ENCODE results near the gene NLRP9.

NLRP9 gene

DNA sequence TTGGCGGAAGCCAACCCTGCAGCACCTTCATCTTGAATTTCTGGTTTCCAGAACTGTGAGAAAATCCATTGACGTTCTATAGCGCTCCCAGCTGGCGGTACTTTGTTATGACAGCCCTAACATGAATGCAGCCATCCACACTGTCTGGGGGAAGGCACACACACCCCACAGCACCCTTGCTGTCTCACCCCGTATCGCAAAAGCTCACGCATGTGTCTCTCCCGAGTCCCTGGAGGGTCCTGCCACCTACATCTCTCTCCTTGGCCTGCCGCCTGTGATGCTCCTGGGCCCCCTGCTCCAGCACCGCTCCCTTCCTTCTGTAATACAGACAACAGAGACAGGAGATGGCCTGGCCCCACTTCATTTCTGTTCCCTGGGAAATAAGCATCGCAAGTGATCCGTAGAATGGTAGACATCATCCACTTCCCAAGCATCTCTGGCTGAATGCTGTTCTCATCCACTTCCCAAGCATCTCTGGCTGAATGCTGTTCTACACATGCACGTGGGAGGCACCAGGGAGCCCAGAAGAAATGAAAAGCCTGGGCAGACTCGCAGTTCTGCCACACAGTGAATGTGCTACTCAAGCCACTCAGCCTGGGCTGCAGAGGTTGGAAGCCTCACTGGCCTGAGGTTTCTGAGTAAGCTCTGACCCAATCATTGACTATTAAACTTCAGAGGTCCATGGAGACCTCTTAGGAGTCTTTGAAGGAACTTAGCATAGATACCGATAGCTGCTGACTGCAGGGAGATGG, 33.5 kb downstream of the NLRP9 start:
- Histone ChIP-seq H3K9me3 (ENCODE audit: insufficient read depth, low read length) (no peaks in the 10 kb centered on the region), H3K79me2 (ENCODE audit: insufficient read depth, low read length) (no peaks in the 10 kb centered on the region), H3K9me2 (replicated peaks; ENCODE audit: insufficient read depth, low read length) (no peaks in the 10 kb centered on the region), H2AFZ (ENCODE audit: low read depth, low read length, severe bottlenecking) (no peak overlapping the region), H3K27ac (ENCODE audit: low read depth, low read length) (no peak overlapping the region), H3K27me3 (ENCODE audit: low read length) (no peaks in the 10 kb centered on the region), H3K9ac (ENCODE audit: low read length) (no peak overlapping the region), H3K36me3 (ENCODE audit: low read length) (no peaks in the 10 kb centered on the region), H3K4me2 (ENCODE audit: low read depth, low read length, poor library complexity, severe bottlenecking) (no peak overlapping the region), H3F3A (ENCODE audit: insufficient read depth) (no peaks in the 10 kb centered on the region), H3K4me3 (ENCODE audit: insufficient read depth, low read length, poor library complexity, severe bottlenecking) (no peak overlapping the region), H4K20me1 (ENCODE audit: low read depth, low read length) (no peaks in the 10 kb centered on the region)
- TF ChIP-seq, protein P1, sequence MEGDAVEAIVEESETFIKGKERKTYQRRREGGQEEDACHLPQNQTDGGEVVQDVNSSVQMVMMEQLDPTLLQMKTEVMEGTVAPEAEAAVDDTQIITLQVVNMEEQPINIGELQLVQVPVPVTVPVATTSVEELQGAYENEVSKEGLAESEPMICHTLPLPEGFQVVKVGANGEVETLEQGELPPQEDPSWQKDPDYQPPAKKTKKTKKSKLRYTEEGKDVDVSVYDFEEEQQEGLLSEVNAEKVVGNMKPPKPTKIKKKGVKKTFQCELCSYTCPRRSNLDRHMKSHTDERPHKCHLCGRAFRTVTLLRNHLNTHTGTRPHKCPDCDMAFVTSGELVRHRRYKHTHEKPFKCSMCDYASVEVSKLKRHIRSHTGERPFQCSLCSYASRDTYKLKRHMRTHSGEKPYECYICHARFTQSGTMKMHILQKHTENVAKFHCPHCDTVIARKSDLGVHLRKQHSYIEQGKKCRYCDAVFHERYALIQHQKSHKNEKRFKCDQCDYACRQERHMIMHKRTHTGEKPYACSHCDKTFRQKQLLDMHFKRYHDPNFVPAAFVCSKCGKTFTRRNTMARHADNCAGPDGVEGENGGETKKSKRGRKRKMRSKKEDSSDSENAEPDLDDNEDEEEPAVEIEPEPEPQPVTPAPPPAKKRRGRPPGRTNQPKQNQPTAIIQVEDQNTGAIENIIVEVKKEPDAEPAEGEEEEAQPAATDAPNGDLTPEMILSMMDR (IDR thresholded peaks at IDR 0.05; ENCODE audit: insufficient read depth, low read length, poor library complexity, severe bottlenecking), result no peak

GRCh38 chr19:55703790-55704215, 34.4 kb downstream of the NLRP9 start:
- H3K27me3 ChIP-seq (ENCODE audit: low read length), result no peaks in the 10 kb centered on the region
- no peaks in the 10 kb centered on the region for H3K79me2 ChIP-seq (ENCODE audit: insufficient read depth, low read length)
- H3K4me3 ChIP-seq (ENCODE audit: insufficient read depth, low read length, poor library complexity, severe bottlenecking), result no peak overlapping the region
- no peaks in the 10 kb centered on the region for H4K20me1 ChIP-seq (ENCODE audit: low read depth, low read length)
- H3F3A ChIP-seq (ENCODE audit: insufficient read depth), result no peaks in the 10 kb centered on the region
- TF ChIP-seq, protein P1 (IDR thresholded peaks at IDR 0.05; ENCODE audit: insufficient read depth, low read length, poor library complexity, severe bottlenecking), result peak; percentile 55
- TF ChIP-seq EZH2phosphoT487 (conservative IDR thresholded peaks at IDR 0.05; ENCODE audit: low read length), result no peak
- no peak overlapping the region for H3K9ac ChIP-seq (ENCODE audit: low read length)
- H3K4me2 ChIP-seq (ENCODE audit: low read depth, low read length, poor library complexity, severe bottlenecking), result no peak overlapping the region
- no peak overlapping the region for H2AFZ ChIP-seq (ENCODE audit: low read depth, low read length, severe bottlenecking)
- no peaks in the 10 kb centered on the region for H3K9me3 ChIP-seq (ENCODE audit: insufficient read depth, low read length)
- no peaks in the 10 kb centered on the region for H3K9me2 ChIP-seq (replicated peaks; ENCODE audit: insufficient read depth, low read length)
- no peaks in the 10 kb centered on the region for H3K36me3 ChIP-seq (ENCODE audit: low read length)
- H3K27ac ChIP-seq (ENCODE audit: low read depth, low read length), result no peak overlapping the region

DNA sequence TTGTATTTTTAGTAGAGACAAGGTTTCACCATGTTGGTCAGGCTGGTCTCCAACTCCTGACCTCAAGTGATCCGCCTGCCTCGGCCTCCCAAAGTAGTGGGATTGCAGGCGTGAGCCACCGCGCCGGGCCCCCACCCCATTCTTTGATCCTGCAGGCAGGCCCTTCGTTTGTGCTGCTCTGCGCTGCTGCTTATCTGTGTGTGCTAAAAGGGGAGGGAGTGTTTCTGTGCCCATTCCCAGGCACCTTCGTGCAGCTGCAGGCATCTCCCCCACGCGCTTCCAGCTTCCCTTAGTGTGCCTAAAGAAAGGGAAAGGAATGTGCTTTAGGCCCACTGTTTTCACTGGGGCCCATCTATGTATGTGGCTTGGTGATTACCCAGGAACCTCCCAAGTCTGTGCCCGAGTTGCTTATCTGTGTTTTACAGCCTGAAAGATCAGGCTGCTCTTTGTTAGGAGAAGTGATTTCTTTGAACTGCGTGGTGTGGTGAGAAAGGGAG, 36.0 kb downstream of the NLRP9 start:
- no peaks in the 10 kb centered on the region for H4K20me1 ChIP-seq (ENCODE audit: low read depth, low read length)
- H3K79me2 ChIP-seq (ENCODE audit: insufficient read depth, low read length), result no peaks in the 10 kb centered on the region
- no peaks in the 10 kb centered on the region for H3K27me3 ChIP-seq (ENCODE audit: low read length)
- H3K9me3 ChIP-seq (ENCODE audit: insufficient read depth, low read length), result no peaks in the 10 kb centered on the region
- TF ChIP-seq EZH2phosphoT487 (conservative IDR thresholded peaks at IDR 0.05; ENCODE audit: low read length), result no peak
- TF ChIP-seq, protein P1 (IDR thresholded peaks at IDR 0.05; ENCODE audit: insufficient read depth, low read length, poor library complexity, severe bottlenecking), result no peak
- no peak overlapping the region for H3K27ac ChIP-seq (ENCODE audit: low read depth, low read length)
- H3K4me2 ChIP-seq (ENCODE audit: low read depth, low read length, poor library complexity, severe bottlenecking), result no peak overlapping the region
- H3K4me3 ChIP-seq (ENCODE audit: insufficient read depth, low read length, poor library complexity, severe bottlenecking), result no peak overlapping the region
- H3F3A ChIP-seq (ENCODE audit: insufficient read depth), result no peaks in the 10 kb centered on the region
- H3K9ac ChIP-seq (ENCODE audit: low read length), result no peak overlapping the region
- no peak overlapping the region for H2AFZ ChIP-seq (ENCODE audit: low read depth, low read length, severe bottlenecking)
- H3K36me3 ChIP-seq (ENCODE audit: low read length), result no peaks in the 10 kb centered on the region
- no peaks in the 10 kb centered on the region for H3K9me2 ChIP-seq (replicated peaks; ENCODE audit: insufficient read depth, low read length)
